A172 (cell line): Measurements from ENCODE around the gene CHST6. TPM values are rescaled to one million over a fixed set of nuclear protein-coding genes. Genes with fewer than 3 reads are reported as not detected.
"Not testable (repeated sequence)": the region's sequence is repeated elsewhere in the genome, so short reads cannot be mapped to it uniquely, and the experiment has no call there.

Experiments used
- DNase-seq: peaks from one replicate; pipeline ENCODE4 v3.0.0-alpha.2; 2015; ENCODE audit warnings: low spot score
- total RNA-seq: library from RNA; depleted of rRNA; stranded (reverse); fragments of >200 nt; shearing (Covaris generic); gene quantifications from 2 replicates; pipeline ENCODE4 v1.2.3, GENCODE V29; 2014

The CHST6 gene
- total RNA-seq, 1 experiment from 2014 or later: not detected

- DNase-seq: no peak
Observed at GRCh38 chr16:75503801-75504200, 8.6 kb upstream of the CHST6 start.

- no peak for DNase-seq
Observed at GRCh38 chr16:75502916-75503605, 7.8 kb upstream of the CHST6 start.

GRCh38 chr16:75501820-75502219, 6.6 kb upstream of the CHST6 start:
- DNase-seq: not testable (repeated sequence)

- no peak for DNase-seq
Observed at GRCh38 chr16:75501359-75501758, 6.1 kb upstream of the CHST6 start.

- DNase-seq: peak; percentile 44
Observed at GRCh38 chr16:75498605-75499322, 3.5 kb upstream of the CHST6 start.

- DNase-seq: no peak
Observed at GRCh38 chr16:75497558-75497957, 2.3 kb upstream of the CHST6 start.

- DNase-seq: no peak
Observed at GRCh38 chr16:75494661-75495075, 573 bp downstream of the CHST6 start.

GRCh38 chr16:75494184-75494583, 1.1 kb downstream of the CHST6 start:
- no peak for DNase-seq

- DNase-seq: peak; percentile 79
Observed at GRCh38 chr16:75491876-75492275, 3.4 kb downstream of the CHST6 start.

- DNase-seq: no peak
Observed at GRCh38 chr16:75488322-75488721, 6.9 kb downstream of the CHST6 start.

GRCh38 chr16:75486676-75487313, 8.4 kb downstream of the CHST6 start:
- no peak for DNase-seq

GRCh38 chr16:75486014-75486675, 9.1 kb downstream of the CHST6 start:
- no peak for DNase-seq

- no peak for DNase-seq
Observed at GRCh38 chr16:75485230-75486013, 9.8 kb downstream of the CHST6 start.

GRCh38 chr16:75483222-75483621, 12.0 kb downstream of the CHST6 start:
- DNase-seq: no peak

- DNase-seq: no peak
Observed at GRCh38 chr16:75482434-75483205, 12.6 kb downstream of the CHST6 start.

- DNase-seq: no peak
Observed at GRCh38 chr16:75481475-75481874, 13.8 kb downstream of the CHST6 start.

- DNase-seq: no peak
Observed at GRCh38 chr16:75479421-75479990, 15.7 kb downstream of the CHST6 start.

- no peak for DNase-seq
Observed at GRCh38 chr16:75478480-75479345, 16.5 kb downstream of the CHST6 start.

GRCh38 chr16:75477680-75478473, 17.4 kb downstream of the CHST6 start:
- DNase-seq: no peak
